Heart left ventricle (tissue), 13 donors: Measurements from ENCODE around the gene CCDC92.

Experiments used
- POLR2A ChIP-seq, 2 donors: fragments of 450-650 bp; IDR thresholded peaks; one replicate each; pipeline ENCODE4 v1.6.1; 2017; ENCODE audit warnings: antibody characterized with exemption in 2 of 2, mild to moderate bottlenecking in 2 of 2, moderate library complexity in 2 of 2
- TF ChIP-seq, protein P1 (sequence below), 12 donors: fragments of 200-600 bp; sonication (generic) in 4 of 12; IDR thresholded peaks; one replicate each; pipeline versions ENCODE4 v1.5.0 to v1.8.0; 2018 to 2022; ENCODE audit warnings: antibody characterized with exemption in 12 of 12, mild to moderate bottlenecking in 5 of 12
- donor health status: ischemic (EF 13 %, LVEDD 7.1; RV severe dilation, severe dysfunction).
- donor health status: DM: no; HTN: yes; CAD: no.
- donor health status: DM: no; HTN: no; CAD: no.
- donor health status: ischemic (EF 25% LVEDD 6.9; RV normal size, moderate dysfunction).
- donor health status: ischemic (EF 25% LVEDD 5.7; RV mildly dilated, moderate dysfunction).
- donor health status: ischemic (EF 35%, LVEDD 5.7; RV mildly dilated, moderate dysfunction).
- donor health status: nonischemic (EF 11% LVEDD 7.7; RV severe dilation, severe dysfunction).
- donor health status: DM: yes; HTN: yes; CAD: no.
- donor health status: PGD.
- donor health status: ischemic (EF 29% LVEDD 5.4; RV normal size, mild dysfunction).
- donor health status: nonischemic (EF 23%, LVEDD 6.1; RV moderate dilation, normal function).

GRCh38 chr12:123945287-123946151, 27.1 kb downstream of the CCDC92 start:
- TF ChIP-seq, protein P1, sequence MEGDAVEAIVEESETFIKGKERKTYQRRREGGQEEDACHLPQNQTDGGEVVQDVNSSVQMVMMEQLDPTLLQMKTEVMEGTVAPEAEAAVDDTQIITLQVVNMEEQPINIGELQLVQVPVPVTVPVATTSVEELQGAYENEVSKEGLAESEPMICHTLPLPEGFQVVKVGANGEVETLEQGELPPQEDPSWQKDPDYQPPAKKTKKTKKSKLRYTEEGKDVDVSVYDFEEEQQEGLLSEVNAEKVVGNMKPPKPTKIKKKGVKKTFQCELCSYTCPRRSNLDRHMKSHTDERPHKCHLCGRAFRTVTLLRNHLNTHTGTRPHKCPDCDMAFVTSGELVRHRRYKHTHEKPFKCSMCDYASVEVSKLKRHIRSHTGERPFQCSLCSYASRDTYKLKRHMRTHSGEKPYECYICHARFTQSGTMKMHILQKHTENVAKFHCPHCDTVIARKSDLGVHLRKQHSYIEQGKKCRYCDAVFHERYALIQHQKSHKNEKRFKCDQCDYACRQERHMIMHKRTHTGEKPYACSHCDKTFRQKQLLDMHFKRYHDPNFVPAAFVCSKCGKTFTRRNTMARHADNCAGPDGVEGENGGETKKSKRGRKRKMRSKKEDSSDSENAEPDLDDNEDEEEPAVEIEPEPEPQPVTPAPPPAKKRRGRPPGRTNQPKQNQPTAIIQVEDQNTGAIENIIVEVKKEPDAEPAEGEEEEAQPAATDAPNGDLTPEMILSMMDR (IDR thresholded peaks at IDR 0.05): no peak
- TF ChIP-seq POLR2A (IDR thresholded peaks at IDR 0.05): no peak
